Glomerular visceral epithelial cell (primary cell): ENCODE results near the gene GRK1.
"Not testable (repeated sequence)": the region's sequence is repeated elsewhere in the genome, so short reads cannot be mapped to it uniquely, and the experiment has no call there.

Experiments used
- DNase-seq: peaks from one replicate; pipeline ENCODE4 v3.0.0-alpha.2; 2016; ENCODE audit errors: extremely low spot score

Gene GRK1

DNA sequence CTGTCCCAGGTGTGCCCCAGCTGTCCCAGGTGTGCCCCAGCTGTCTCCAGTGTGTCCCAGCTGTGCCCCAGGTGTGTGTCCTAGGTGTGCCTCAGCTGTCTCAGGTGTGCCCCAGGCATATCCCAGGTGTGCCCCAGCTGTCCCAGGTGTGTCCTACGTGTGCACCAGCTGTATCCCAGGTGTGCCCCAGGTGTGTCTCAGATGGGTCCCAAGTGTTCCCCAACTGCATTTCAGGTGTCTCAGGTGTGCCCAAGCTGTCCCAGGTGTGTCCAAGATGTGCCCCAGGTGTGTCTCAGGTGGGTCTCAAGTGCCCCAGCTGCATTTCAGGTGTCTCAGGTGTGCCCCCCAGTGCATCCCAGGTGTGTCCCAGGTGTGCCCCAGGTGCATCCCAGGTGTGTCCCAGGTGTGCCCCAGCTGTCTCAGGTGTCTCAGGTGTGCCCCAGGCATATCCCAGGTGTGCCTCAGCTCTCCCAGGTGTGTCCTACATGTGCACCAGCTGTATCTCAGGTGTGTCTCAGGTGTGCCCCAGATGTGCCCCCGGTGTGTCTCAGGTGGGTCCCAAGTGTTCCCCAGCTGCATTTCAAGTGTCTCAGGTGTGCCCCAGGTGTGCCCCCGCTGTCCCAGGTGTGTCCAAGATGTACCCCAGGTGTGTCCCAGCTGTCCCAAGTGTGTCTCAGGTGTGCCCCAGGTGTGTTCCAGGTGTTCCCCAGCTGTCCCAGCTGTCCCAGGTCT lies 1.3 kb upstream of the GRK1 start:
- DNase-seq, result no peak

- DNase-seq, result no peak
These were observed 719 bp upstream of the GRK1 start for GRCh38 chr13:113666329-113666670.

DNA sequence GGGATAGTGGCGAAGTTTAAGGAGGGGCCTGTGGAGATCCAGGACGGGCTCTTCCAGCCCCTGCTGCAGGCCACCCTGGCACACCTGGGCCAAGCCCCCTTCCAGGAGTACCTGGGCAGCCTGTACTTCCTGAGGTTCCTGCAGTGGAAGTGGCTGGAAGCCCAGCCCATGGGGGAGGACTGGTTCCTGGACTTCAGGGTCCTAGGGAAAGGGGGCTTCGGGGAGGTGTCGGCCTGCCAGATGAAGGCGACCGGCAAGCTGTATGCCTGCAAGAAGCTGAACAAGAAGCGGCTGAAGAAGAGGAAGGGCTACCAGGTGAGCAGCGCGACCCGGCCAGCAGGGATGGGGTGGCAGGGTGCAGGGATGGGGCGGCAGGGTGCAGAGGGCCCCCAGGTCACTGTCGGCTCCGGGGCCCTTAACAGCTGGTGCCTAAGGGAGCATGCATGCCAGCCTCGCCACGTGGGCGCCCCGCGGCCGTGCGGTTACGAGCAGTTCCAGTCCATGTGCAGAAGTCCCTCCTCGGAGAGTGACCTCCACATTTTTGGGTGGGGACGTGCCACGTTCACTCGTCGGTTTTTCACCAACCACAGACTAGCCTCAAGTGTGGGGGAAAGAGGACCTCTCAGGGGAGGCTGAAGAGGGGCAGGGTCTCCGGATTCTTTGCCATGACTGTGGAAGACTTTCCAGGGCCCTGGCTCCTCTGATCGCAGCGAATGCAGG lies 912 bp downstream of the GRK1 start:
- no peak for DNase-seq

GRCh38 chr13:113668491-113668971 lies 1.5 kb downstream of the GRK1 start:
- no peak for DNase-seq

- DNase-seq, result no peak
These were observed 2.3 kb downstream of the GRK1 start for GRCh38 chr13:113669231-113669754.

DNA sequence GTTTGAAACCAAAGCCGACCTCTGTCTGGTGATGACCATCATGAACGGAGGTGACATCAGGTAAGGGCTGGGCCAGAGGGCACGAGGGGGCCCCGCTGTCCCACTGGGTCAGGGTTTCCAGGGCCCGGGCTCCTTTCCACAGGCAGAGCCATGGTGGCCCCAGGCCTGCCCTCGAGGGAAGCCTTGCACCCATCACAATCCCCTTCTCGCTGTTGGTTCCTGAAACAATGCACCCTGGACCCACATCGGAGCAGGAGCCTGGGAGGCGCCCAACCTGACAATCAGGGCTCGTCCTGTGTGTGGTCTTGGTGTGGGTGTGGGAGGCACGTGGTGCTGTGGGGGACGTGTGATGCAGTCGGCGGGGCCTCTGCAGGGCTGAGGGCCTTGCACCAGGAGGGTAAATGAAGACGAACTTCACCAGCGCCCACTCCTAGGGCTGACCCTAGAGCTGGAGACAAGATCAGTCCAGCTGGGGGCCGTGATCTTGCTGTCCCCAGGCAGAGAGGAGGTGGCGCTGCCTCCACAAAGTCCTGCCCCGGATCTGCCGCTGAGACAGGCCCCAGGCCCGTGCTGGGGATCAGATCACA lies 2.8 kb downstream of the GRK1 start:
- no peak for DNase-seq

DNA sequence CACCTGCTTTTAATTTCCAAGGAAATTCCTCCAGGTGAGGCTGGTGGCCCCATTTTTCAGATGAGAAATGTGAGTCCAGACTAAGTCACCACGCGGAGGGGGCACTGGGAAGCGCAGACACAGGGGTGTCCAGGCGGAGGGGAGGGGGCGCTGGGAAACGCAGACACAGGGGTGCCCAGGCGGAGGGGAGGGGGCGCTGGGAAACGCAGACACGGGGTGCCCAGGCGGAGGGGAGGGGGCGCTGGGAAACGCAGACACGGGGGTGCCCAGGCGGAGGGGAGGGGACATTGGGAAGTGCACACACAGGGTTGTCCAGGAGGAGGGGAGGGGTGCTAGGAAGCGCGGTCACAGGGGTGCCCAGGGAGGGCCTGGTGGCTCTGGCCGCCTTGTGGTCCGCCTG lies 3.5 kb downstream of the GRK1 start:
- DNase-seq, result no peak

DNA sequence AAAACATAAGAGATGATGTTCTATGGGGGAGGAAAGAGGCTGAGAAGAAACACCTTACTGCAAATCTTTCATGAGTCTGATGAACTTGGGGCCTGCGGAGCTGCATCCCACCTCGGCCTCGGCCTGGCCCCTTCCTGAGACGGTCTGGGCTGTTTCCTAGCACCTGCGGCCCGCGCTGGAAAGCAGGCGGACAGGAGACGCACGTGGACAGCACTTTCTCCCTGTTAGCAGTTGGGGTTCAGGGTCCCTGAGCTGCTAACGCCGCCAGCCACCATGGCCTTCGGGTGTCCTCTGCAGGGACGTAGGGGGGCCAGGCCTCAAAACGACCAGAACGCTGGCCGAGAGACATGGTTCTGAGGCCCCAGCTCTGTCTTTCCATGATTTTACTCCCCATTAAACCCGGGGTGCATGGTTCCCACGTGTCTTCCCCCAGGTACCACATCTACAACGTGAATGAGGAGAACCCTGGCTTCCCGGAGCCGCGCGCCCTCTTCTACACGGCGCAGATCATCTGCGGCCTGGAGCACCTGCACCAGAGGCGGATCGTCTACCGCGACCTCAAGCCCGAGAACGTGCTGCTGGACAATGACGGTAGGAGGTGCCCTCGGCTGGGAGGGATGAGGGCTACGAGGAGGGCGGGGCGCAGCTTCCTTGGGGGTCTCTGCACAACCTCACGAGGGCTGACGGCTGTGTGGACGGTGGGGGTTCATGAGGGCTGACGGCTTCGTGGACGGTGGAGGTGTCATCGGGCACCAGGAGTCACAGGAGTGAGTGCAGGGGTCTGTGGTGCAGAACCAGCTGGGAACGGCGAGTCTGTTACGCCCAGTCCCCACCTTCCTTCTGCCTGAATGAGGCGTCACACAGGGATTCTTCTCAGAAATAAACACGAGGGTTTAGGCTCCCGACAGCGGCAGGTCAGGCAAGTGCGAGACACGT lies 4.3 kb downstream of the GRK1 start:
- no peak for DNase-seq

GRCh38 chr13:113672002-113672651 lies 5.1 kb downstream of the GRK1 start:
- DNase-seq, result no peak

DNA sequence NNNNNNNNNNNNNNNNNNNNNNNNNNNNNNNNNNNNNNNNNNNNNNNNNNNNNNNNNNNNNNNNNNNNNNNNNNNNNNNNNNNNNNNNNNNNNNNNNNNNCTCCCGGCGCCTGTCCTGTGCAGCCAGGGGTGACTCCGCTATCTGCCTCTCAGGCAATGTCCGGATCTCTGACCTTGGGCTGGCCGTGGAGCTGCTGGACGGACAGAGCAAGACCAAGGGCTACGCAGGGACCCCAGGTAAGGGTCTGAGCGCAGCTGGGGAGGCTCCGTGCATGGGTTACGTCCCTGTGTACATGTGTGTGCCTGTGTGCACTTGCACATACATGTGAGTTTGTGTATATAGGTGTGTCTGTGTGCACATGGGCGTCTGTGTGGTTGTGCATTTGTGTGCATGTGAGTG lies 55.9 kb downstream of the GRK1 start:
- no peak for DNase-seq

DNA sequence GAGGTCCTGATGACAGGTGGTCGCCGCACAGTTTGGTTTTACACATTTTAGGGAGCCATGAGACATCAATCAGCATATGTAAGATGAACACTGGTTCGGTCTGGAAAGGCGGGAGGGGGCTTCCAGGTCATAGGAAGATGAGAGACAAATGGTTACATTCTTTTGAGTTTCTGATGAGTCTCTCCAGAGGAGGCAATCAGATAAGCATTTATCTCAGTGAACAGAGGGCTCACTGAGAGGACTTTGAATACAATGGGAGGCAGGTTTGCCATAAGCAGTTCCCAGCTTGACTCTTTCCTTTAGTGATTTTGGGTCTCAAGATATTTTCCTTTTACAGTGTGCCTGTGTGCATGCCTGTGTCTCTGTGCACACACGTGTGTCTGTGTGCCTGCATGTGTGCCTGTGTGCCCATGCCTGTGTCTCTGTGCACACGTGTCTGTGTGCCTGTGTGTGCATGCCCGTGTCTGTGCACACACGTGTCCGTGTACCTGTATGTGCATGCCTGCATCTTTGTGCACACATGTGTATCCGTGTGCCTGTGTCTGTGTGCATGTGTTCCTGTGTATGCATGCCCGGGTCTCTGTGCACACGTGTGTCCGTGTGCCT lies 56.5 kb downstream of the GRK1 start:
- DNase-seq, result no peak

- DNase-seq, result no peak
These were observed 57.2 kb downstream of the GRK1 start for GRCh38 chr13:113724016-113724758.

- DNase-seq, result peak; percentile 66
These were observed 57.8 kb downstream of the GRK1 start for GRCh38 chr13:113724780-113725315.

GRCh38 chr13:113725329-113726105 lies 58.5 kb downstream of the GRK1 start:
- not testable (repeated sequence) for DNase-seq

DNA sequence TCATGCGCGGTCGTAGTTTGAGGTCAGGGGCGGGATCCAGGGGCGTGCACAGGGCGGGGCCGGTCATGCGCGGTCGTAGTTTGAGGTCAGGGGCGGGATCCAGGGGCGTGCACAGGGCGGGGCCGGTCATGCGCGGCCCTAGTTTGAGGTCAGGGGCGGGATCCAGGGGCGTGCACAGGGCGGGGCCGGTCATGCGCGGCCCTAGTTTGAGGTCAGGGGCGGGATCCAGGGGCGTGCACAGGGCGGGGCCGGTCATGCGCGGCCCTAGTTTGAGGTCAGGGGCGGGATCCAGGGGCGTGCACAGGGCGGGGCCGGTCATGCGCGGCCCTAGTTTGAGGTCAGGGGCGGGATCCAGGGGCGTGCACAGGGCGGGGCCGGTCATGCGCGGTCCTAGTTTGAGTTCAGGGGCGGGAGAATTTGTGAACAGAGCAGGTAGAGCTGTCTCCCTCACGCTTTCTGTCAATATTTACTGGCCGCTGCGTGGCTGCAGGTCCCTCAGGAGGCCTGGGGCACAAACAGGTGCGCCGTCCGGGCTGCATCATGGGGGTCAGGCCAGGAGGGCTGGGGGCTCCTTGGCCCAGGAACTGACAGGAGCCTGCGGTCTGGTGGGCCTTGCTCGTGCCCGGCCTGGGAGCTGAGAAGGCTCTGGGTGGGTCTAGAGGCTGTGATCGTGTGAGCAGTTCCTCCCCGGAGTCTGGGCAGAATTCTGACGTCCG lies 59.2 kb downstream of the GRK1 start:
- DNase-seq, result not testable (repeated sequence)

DNA sequence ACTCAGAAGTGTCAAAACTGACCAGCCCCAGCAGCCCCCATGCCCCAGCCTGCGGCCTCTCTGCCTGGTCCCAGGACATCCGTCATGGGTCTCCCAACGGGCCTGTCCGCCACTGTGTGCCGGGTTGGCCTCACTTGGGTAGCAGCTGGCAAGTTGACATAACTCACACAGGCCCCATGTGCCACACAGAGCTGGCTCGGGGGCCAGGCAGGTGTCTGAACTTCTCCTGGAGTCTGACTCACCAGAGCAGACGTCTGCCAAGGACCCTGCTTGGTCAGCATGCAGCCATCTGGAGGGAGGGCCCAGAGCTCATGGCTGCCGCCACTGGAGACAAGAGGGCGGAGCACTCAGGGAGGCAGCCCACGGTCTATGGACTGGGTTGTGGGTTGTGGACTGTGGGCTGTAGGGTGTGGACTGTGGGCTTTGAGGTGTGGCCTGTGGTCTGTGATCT lies 60.0 kb downstream of the GRK1 start:
- peak; percentile 43 for DNase-seq

- no peak for DNase-seq
These were observed 61.6 kb downstream of the GRK1 start for GRCh38 chr13:113728571-113729054.
